ENCODE results near the gene SAMD13.

The SAMD13 gene

DNA sequence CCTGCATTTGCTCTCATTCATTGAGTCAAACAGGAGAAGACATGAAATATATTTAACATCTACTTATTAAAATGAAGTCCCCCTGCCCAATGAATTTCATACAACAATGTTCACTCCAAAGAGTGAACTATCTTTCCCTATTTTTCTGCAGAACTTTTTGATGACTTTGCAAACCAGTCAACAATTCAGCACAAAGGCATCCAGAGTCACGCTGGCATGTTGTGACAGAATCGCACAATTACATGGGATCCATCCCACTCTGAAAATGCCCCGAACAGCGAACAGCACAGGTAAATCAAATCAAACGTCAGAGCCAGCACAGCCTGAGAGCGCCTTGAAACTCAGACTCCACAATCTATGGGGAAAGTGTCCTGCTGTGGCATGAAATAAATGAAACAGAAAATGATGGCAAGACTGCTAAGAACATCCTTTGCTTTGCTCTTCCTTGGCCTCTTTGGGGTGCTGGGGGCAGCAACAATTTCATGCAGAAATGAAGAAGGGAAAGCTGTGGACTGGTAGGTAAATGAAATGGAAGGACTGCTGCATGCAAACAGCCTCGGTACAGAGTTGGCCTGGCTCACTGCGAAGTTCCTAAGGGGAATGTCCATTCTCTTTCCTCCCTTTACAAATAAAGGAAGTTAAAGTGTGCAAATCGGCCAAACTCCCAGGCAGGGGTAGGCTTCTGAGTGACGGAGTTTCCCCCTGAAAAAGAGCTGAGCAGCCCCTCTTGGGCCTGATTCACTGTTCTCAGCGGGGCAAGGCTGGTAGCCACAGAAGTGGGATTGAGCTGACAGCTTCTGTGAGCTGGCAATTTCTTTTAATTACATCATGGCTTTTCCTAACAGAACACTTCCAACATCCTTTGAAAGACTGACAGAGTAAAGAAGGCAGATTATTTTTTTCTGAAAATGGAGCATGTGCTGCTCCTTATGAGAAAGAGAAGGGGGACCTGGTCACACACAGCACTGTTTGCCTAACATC, 97.0 kb downstream of the SAMD13 start, which contains the start of gene DNASE2B:
Gene DNASE2B, plus strand, starts transcription at position 310 of the 981 bp plus-strand sequence. Its CDS starts 81 bp downstream, at position 391.
- Mint-ChIP-seq H3K9me3 (no peaks in the 10 kb centered on the region), H3K27ac (no peak within 1 kb of the TSS), H3K4me1 (no peaks in the 10 kb centered on the region), H3K36me3 (no peaks in the 10 kb centered on the region), H3K4me3 (no peak within 1 kb of the TSS), H3K27me3 (no peaks in the 10 kb centered on the region)
